HepG2 (cell line): ENCODE data around the gene PLD2. TPM values are rescaled to one million over a fixed set of nuclear protein-coding genes. Genes with fewer than 3 reads are reported as not detected.

Source experiments
- ATF2 ChIP-seq: sonication (generic); formaldehyde crosslinking; IDR thresholded peaks from 2 replicates; pipeline ENCODE4 v1.4.0; 2020; ENCODE audit warnings: missing genetic modification reagents
- ERF ChIP-seq: IDR thresholded peaks from 2 replicates; pipeline ENCODE4 v1.6.1; 2018; ENCODE audit warnings: missing biosample characterization, missing genetic modification reagents
- FLYWCH1 ChIP-seq: sonication (generic); formaldehyde crosslinking; IDR thresholded peaks from 2 replicates; pipeline ENCODE4 v1.8.1; 2023; ENCODE audit warnings: mild to moderate bottlenecking, missing genetic modification reagents
- HNF1A ChIP-seq, 2 experiments: sonication (generic) in 1 of 2; formaldehyde crosslinking in 1 of 2; IDR thresholded peaks; 2 replicates each; pipeline versions ENCODE4 v1.4.0 to v1.6.1; 2016 to 2020; ENCODE audit warnings: borderline replicate concordance in 1 of 2, low read depth in 1 of 2, mild to moderate bottlenecking in 1 of 2, missing genetic modification reagents in 1 of 2
- KDM4B ChIP-seq: sonication (generic); formaldehyde crosslinking; IDR thresholded peaks from 2 replicates; pipeline ENCODE4 v1.4.0; 2020; ENCODE audit warnings: missing genetic modification reagents
- MLXIP ChIP-seq: sonication (generic); formaldehyde crosslinking; IDR thresholded peaks from 2 replicates; pipeline ENCODE4 v1.9.0; 2021; ENCODE audit warnings: missing genetic modification reagents, borderline replicate concordance
- SATB2 ChIP-seq: sonication (generic); formaldehyde crosslinking; IDR thresholded peaks from 2 replicates; pipeline ENCODE4 v1.5.0; 2020; ENCODE audit warnings: missing genetic modification reagents
- SOX5 ChIP-seq: IDR thresholded peaks from 2 replicates; pipeline ENCODE4 v1.6.1; 2016; ENCODE audit warnings: borderline replicate concordance
- SUZ12 ChIP-seq: fragments of 150-350 bp; IDR thresholded peaks from 2 replicates; pipeline ENCODE4 v1.6.1; 2014; ENCODE audit warnings: low read depth, low read length
- TBP ChIP-seq: sonication (generic); formaldehyde crosslinking; IDR thresholded peaks from 2 replicates; pipeline ENCODE4 v1.5.0; 2020; ENCODE audit warnings: missing genetic modification reagents
- ZFP37 ChIP-seq: sonication (generic); formaldehyde crosslinking; IDR thresholded peaks from 2 replicates; pipeline ENCODE4 v1.4.0; 2020; ENCODE audit warnings: missing genetic modification reagents, borderline replicate concordance
- ZNF17 ChIP-seq: sonication (generic); formaldehyde crosslinking; IDR thresholded peaks from 2 replicates; pipeline ENCODE4 v1.5.0; 2020; ENCODE audit warnings: mild to moderate bottlenecking, missing genetic modification reagents
- ZNF230 ChIP-seq: sonication (generic); formaldehyde crosslinking; IDR thresholded peaks from 2 replicates; pipeline ENCODE4 v1.4.0; 2020; ENCODE audit warnings: mild to moderate bottlenecking, missing genetic modification reagents
- ZNF496 ChIP-seq: sonication (generic); formaldehyde crosslinking; IDR thresholded peaks from 2 replicates; pipeline ENCODE4 v1.8.1; 2023; ENCODE audit warnings: mild to moderate bottlenecking, moderate library complexity, missing genetic modification reagents; ENCODE audit not compliant: insufficient replicate concordance
- ZNF562 ChIP-seq: sonication (generic); formaldehyde crosslinking; IDR thresholded peaks from 2 replicates; pipeline ENCODE4 v1.8.0; 2022; ENCODE audit warnings: missing genetic modification reagents, borderline replicate concordance
- polyA plus RNA-seq, 8 experiments: library from polyadenylated mRNA; depleted of rRNA in 3 of 8; stranded (reverse) in 7 of 8; unstranded in 1 of 8; fragments of >200 nt; fragmentation: Illumina TruSeq in 4 of 8; extraction: Trizol in 4 of 8; gene quantifications; 2 replicates each; pipeline versions ENCODE4 v1.2.1 to v1.2.3, GENCODE V29; 2011 to 2016; ENCODE audit warnings: low read depth in 4 of 8, missing spikeins in 1 of 8, mixed read lengths in 1 of 8; ENCODE audit not compliant: insufficient read depth in 1 of 8
- total RNA-seq, 5 experiments: library from RNA; depleted of rRNA; stranded (reverse); fragments of >200 nt; fragmentation: Illumina TruSeq; extraction: Trizol; gene quantifications; 2 replicates each; pipeline ENCODE4 v1.2.3, GENCODE V29; 2016; ENCODE audit warnings: low read depth in 1 of 5
- TF ChIP-seq, protein P1 (sequence below): IDR thresholded peaks from 2 replicates; pipeline ENCODE4 v1.6.1; 2016; ENCODE audit warnings: mild to moderate bottlenecking
- TF ChIP-seq, protein P2 (sequence below): sonication (generic); formaldehyde crosslinking; IDR thresholded peaks from 2 replicates; pipeline ENCODE4 v1.5.0; 2020; ENCODE audit warnings: mild to moderate bottlenecking, missing genetic modification reagents

Gene PLD2
- total and polyA plus RNA-seq, 2 of the 13 experiments (the other 11 are each of a cell fraction or from before 2014, with no cell fraction given) = 13.4 to 29.7 TPM

- peak; percentile 44; the same call in 1 of the 2 replicates for TF ChIP-seq HNF1A (IDR thresholded peaks at IDR 0.05; ENCODE audit: low read depth)
- peak; percentile 73; the same call in 1 of the 2 replicates for TF ChIP-seq HNF1A (CRISPR knock-in tag; IDR thresholded peaks at IDR 0.05; ENCODE audit: borderline replicate concordance)
- TF ChIP-seq ZNF17 (CRISPR knock-in tag) = 0 out of 2 replicates have a peak, but pooled peaks have one; percentile 25
- TF ChIP-seq ZNF562 (CRISPR knock-in tag) = no peak
- peak; percentile 45; the same call in 1 of the 2 replicates for TF ChIP-seq ZNF230 (CRISPR knock-in tag)
- peak; percentile 92 for TF ChIP-seq ERF (CRISPR knock-in tag)
- no peak for TF ChIP-seq FLYWCH1
- peak; percentile 79; the same call in 1 of the 2 replicates for TF ChIP-seq SOX5 (CRISPR knock-in tag)
- TF ChIP-seq MLXIP (CRISPR knock-in tag) = no peak
- TF ChIP-seq, protein P1, sequence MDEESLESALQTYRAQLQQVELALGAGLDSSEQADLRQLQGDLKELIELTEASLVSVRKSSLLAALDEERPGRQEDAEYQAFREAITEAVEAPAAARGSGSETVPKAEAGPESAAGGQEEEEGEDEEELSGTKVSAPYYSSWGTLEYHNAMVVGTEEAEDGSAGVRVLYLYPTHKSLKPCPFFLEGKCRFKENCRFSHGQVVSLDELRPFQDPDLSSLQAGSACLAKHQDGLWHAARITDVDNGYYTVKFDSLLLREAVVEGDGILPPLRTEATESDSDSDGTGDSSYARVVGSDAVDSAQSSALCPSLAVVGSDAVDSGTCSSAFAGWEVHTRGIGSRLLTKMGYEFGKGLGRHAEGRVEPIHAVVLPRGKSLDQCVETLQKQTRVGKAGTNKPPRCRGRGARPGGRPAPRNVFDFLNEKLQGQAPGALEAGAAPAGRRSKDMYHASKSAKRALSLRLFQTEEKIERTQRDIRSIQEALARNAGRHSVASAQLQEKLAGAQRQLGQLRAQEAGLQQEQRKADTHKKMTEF (CRISPR knock-in tag) = peak; percentile 78; the same call in 1 of the 2 replicates
- TF ChIP-seq KDM4B (CRISPR knock-in tag) = peak; percentile 67; the same call in 1 of the 2 replicates
- no peak for TF ChIP-seq SUZ12
- TF ChIP-seq, protein P2, sequence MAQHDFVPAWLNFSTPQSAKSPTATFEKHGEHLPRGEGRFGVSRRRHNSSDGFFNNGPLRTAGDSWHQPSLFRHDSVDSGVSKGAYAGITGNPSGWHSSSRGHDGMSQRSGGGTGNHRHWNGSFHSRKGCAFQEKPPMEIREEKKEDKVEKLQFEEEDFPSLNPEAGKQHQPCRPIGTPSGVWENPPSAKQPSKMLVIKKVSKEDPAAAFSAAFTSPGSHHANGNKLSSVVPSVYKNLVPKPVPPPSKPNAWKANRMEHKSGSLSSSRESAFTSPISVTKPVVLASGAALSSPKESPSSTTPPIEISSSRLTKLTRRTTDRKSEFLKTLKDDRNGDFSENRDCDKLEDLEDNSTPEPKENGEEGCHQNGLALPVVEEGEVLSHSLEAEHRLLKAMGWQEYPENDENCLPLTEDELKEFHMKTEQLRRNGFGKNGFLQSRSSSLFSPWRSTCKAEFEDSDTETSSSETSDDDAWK (CRISPR knock-in tag) = no peak
- TF ChIP-seq TBP (CRISPR knock-in tag) = no peak; the same call in 1 of the 2 replicates
- TF ChIP-seq ZFP37 (CRISPR knock-in tag) = peak; percentile 92; the same call in 1 of the 2 replicates
- TF ChIP-seq ATF2 (CRISPR knock-in tag) = peak; percentile 70
- no peak for TF ChIP-seq ZNF496 (CRISPR knock-in tag)
- TF ChIP-seq SATB2 (CRISPR knock-in tag) = 0 out of 2 replicates have a peak, but pooled peaks have one; percentile 81
Observed at GRCh38 chr17:4771519-4772234, 35.3 kb upstream of the PLD2 start, which contains the start of gene TM4SF5 (continued).
